Measurements from ENCODE around the gene DDX49.

DDX49 gene

DNA sequence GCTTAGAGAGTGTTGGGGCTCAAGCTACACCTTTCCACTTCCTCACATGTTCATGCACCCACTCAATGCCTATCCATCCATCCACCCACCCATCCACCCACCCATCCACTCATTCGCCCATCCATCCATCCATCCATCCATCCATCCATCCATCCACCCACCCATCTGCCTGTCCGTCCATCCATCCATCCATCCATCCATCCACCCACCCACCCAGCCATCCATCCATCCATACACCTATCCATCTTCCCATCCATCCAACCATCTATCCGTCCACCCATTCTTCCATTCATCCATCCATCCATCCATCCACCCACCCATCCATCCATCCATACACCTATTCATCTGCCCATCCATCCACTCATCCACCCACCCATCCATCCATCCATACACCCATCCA, 34.6 kb downstream of the DDX49 start:
- DNase-seq (ENCODE audit: low read depth) = no peak
- H3K4me3 ChIP-seq (ENCODE audit: low read length) = no peak overlapping the region
- TF ChIP-seq, protein P1, sequence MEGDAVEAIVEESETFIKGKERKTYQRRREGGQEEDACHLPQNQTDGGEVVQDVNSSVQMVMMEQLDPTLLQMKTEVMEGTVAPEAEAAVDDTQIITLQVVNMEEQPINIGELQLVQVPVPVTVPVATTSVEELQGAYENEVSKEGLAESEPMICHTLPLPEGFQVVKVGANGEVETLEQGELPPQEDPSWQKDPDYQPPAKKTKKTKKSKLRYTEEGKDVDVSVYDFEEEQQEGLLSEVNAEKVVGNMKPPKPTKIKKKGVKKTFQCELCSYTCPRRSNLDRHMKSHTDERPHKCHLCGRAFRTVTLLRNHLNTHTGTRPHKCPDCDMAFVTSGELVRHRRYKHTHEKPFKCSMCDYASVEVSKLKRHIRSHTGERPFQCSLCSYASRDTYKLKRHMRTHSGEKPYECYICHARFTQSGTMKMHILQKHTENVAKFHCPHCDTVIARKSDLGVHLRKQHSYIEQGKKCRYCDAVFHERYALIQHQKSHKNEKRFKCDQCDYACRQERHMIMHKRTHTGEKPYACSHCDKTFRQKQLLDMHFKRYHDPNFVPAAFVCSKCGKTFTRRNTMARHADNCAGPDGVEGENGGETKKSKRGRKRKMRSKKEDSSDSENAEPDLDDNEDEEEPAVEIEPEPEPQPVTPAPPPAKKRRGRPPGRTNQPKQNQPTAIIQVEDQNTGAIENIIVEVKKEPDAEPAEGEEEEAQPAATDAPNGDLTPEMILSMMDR (conservative IDR thresholded peaks at IDR 0.05; ENCODE audit: low read depth, low read length) = no peak

DNA sequence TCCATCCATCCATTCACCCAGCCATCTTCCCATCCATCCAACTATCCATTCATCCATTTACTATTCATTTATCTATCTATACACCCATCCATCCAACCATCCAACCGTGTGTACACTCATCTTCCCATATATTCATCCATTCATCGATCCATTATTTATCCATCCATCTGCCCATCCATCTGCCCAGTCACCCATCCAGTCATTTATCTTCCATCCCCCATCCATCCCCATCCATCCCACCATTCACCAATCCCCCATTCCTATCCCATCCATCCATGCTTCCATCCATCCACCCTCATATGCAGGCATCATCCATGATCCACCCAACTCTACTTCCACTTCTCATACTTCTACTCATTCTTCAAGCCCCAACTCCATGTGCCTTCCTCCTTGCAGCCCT, 35.5 kb downstream of the DDX49 start:
- TF ChIP-seq, protein P1 (conservative IDR thresholded peaks at IDR 0.05; ENCODE audit: low read depth, low read length) = no peak
- DNase-seq (ENCODE audit: low read depth) = no peak
- no peak overlapping the region for H3K4me3 ChIP-seq (ENCODE audit: low read length)

DNA sequence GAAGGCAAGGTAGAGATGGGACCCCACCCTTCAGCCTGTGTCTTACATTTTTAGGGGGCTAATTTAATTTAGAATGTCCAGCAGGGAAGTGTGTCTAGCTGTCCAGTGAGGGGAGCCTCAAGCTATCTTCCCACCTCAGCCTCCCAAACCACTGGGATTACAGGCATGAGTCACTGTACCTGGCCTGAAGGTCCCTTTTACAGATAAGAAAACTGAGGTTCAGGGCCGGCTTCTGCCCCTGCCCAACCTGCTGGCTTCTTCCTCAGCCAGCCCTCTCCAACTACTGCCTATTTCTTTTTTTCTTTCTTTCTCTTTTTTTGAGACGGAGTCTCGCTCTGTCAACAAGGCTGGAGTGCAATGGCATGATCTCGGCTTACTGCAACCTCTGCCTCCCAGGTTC, 40.9 kb downstream of the DDX49 start:
- TF ChIP-seq, protein P1 (conservative IDR thresholded peaks at IDR 0.05; ENCODE audit: low read depth, low read length) = no peak
- DNase-seq (ENCODE audit: low read depth) = no peak
- H3K4me3 ChIP-seq (ENCODE audit: low read length) = no peak overlapping the region

DNA sequence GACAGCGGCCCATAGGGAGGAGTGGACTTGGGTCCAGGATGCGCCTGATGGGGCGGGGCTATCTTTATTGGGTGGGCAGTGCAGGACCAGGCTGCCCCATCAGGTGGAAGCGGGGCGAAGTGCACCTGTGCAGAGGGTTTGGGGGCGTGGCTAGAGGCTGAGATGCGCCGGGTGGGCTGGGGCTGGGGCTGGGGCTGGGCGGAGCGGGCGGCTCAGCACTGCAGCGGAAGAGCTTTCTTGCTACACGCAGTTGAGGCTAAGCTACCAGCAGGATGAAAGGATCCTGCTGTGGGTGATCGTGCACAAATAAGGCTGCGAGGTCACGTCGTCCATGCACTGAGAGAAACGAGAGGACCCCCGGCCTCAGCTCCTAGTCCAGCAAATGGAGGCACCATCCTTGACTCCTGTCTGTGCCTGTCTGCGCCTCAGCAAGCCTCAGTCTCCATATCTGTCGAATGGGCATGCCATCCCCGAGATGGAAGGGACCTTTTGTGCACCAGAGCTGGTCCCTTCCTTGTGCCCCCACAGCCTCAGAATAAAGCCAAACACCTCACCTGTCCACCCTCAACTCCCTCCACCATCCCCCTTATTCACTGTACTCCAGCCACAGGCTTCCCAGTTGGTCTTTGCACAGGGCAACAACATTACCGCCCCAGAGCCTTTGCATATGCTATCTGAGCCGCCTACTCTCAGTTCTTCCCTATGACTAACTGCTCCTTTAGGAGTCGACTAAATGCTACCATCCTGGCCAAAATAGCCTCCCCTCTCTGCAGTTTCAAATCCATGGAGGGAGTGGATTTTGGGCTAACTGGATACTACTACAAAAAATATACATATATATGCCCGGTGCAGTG, 42.5 kb downstream of the DDX49 start:
- TF ChIP-seq, protein P1 (conservative IDR thresholded peaks at IDR 0.05; ENCODE audit: low read depth, low read length) = no peak
- no peak for DNase-seq (ENCODE audit: low read depth)
- H3K4me3 ChIP-seq (ENCODE audit: low read length) = no peak overlapping the region

DNA sequence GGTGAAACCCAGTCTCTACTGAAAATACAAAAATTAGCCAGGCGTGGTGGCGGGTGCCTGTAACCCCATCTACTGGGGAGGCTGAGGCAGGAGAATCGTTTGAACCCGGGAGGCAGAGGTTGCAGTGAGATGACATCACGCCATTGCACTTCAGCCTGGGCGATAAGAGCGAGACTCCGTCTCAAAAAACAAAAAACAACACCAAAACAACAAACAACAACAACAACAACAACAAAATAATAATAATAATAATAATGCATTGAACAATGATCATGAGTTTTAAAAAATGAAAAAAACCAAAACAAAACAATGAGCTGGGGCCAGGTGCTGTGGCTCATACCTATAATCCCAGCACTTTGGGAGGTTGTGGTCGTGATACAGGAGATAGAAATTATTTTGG, 44.6 kb downstream of the DDX49 start:
- DNase-seq (ENCODE audit: low read depth) = no peak
- TF ChIP-seq, protein P1 (conservative IDR thresholded peaks at IDR 0.05; ENCODE audit: low read depth, low read length) = no peak

DNA sequence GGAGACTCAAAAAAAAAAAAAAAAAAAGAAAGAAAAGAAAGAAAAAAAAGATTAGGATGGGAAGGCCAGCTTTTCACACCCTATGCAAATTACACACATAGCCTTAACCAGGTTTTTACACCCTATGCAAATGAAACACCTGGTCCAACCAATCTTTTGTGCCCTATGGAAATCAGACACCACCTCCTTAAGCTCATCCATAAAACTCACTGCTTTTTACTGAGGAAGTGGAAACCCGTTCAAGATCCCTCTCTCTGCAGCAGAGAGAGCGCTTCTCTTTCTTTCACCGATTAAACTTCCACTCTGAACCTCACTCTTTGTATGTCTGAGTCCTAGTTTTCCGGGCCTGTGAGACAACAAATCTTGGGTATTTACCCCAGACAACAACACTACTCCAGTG, 46.8 kb downstream of the DDX49 start:
- no peak for DNase-seq (ENCODE audit: low read depth)
- no peak overlapping the region for H3K4me3 ChIP-seq (ENCODE audit: low read length)
- TF ChIP-seq, protein P1 (conservative IDR thresholded peaks at IDR 0.05; ENCODE audit: low read depth, low read length) = no peak

More for the DNA sequence above, 44.6 kb downstream of the DDX49 start:
- H3K4me3 ChIP-seq (ENCODE audit: low read length) = no peak overlapping the region

All from retinal pigment epithelial cell (primary cell).